Embryonic facial prominence (tissue), 1 donor: Measurements from ENCODE around the gene EXOC6.
"Not testable (repeated sequence)": the region's sequence is repeated elsewhere in the genome, so short reads cannot be mapped to it uniquely, and the experiment has no call there.

Experiments used
- DNase-seq: peaks from one replicate; pipeline ENCODE4 v3.0.0-alpha.2; 2016; ENCODE audit errors: extremely low spot score

Gene EXOC6

GRCh38 chr10:92880233-92880861 is 32.0 kb downstream of the EXOC6 start:
- peak; percentile 50 for DNase-seq

GRCh38 chr10:92880917-92881316 is 32.6 kb downstream of the EXOC6 start:
- no peak for DNase-seq

DNA sequence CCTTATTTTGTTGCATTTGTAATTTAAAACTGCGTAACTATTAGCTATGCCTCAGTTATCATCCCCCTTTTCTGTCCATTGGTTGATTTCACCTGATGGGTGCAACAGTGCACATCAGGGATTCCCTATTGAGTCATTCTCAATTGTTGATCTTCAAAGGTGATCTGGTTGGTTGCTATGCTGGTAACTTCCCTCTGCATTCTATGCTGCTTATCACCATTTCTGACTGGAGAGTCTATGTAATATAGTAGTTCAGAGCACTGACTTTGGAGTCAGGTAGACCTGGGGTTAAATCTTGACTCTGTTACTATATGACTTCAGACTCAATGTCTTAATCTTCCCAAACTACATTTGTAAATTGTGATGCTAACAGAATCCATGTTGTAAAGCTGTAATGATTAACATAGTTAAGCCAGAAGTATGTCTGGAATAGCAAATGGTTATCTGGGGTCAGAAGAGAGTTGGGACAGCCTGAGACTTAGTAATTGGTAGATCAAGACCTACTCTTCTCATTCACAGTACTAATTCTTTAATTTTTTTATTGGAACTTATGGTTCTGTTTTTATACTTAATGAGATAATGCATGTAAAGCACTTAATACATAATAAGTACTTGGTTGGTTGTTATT is 38.1 kb downstream of the EXOC6 start:
- DNase-seq: no peak

DNA sequence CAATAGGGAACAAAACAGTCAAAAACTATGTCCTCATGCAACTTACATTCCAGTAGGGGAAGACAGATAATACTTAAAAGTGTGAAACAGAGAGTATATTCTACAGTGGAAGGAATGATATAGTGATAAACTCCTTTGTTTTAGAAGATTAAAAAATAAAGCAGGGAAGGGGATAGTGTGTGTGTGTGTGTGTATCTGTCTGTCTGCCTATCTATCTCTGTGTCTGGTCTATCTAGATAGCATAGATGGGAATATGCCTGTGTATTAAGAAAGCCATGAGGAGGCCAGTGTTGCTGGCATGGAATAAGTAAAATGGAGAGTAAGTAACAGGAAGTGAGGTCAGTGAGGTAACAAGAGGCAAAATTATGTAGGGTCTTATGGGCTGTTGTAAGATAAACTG is 42.2 kb downstream of the EXOC6 start:
- no peak for DNase-seq

- DNase-seq: no peak
These were observed 43.8 kb downstream of the EXOC6 start for GRCh38 chr10:92891885-92892690.

DNA sequence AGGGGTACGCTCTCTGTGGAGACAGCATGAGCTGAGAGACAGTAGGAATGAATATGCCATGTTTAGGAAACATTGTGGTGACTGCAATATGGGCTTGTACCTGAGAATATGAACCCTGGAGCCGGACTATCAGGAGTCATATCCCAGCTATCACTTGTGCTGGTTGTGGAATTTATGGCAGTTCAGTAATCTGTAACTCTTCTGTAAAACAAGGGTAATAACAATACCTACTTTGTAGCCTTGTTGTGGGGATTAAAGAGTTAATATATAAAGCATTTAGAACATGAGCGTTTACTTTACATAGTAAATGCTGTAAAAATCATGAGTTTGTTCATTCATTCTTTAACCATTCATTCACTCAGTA is 44.4 kb downstream of the EXOC6 start:
- no peak for DNase-seq

GRCh38 chr10:92894081-92894655 is 45.8 kb downstream of the EXOC6 start:
- no peak for DNase-seq

DNA sequence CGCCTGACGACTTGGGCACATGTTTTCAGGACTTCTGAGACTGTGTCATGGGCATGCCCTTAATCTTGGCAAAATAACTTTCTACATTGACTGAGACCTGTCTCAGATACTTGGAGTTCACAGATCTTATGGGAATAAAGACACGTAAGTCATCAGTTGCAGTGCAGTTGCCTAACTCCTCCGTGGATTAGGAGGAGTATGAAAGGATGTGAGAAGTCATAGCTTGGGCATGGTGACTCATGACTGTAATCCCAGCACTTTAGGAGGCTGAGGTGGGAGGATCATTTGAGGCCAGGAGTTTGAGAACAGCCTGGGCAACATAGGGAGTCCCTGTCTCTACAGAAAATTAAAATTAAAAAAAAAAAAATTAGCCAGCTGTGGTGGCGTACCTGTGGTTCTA is 49.6 kb downstream of the EXOC6 start:
- no peak for DNase-seq

- DNase-seq: no peak
These were observed 53.5 kb downstream of the EXOC6 start for GRCh38 chr10:92901819-92902251.

GRCh38 chr10:92903633-92904032 is 55.3 kb downstream of the EXOC6 start:
- DNase-seq: no peak

- no peak for DNase-seq
These were observed 59.0 kb downstream of the EXOC6 start for GRCh38 chr10:92907280-92907679.

DNA sequence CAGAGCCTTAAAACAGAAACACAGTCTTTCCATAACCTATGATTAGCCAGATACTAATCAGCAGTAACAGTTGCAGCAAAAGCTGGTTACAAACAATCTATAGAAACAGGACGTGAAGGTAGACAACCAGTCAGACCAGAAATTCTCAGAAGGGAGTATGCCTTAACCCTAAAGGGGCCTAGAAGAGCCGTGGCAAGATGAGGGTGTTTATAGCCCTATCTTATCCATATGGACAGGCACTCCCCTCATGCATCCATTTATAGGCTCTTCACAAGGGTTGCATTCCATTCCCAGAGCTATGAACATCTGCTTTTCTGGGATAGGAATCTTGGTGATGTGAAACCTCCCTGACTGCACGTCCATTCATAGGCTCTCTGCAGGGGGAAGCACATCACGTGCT is 64.3 kb downstream of the EXOC6 start:
- not testable (repeated sequence) for DNase-seq

GRCh38 chr10:92913973-92914372 is 65.7 kb downstream of the EXOC6 start:
- DNase-seq: no peak

- DNase-seq: no peak
These were observed 66.4 kb downstream of the EXOC6 start for GRCh38 chr10:92914478-92915325.

- no peak for DNase-seq
These were observed 67.6 kb downstream of the EXOC6 start for GRCh38 chr10:92915892-92916291.

DNA sequence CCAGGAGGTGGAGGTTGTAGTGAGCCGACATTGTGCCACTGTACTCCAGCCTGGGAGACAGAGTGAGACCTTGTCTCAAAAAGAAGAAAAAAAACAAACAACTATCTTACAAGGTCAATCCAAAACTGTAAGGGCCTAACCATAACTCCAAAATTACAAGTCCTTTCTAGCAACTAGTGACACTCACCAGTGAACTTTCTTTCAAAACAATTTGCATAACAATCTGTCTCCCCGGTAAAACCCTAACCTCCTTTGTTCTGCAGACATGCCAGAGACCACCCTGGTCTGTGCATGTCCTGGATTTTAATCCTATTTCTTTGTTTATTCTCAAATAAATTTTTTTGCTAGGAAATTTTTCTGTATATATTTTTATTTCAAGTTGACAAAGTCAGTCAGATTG is 68.1 kb downstream of the EXOC6 start:
- DNase-seq: no peak

- no peak for DNase-seq
These were observed 70.3 kb downstream of the EXOC6 start for GRCh38 chr10:92918603-92919002.

DNA sequence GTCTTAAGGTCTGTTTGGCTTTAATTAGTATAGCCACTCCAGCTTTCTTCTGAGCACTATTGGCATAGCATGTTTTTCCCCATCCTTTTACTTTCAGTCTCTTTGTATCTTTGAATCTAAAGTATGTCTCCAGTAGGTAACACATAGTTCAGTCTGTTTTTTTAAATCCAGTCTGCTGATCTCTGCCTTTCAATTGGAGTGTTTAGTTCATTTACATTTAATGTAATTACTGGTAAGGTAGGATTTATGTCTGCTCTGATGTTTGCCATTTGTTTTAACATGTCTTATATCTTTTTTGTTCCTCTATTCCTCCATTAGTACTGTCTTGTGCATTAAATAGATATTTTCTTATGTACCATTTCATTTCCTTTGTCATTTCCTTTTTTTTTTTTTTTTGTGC is 72.5 kb downstream of the EXOC6 start:
- no peak for DNase-seq

DNA sequence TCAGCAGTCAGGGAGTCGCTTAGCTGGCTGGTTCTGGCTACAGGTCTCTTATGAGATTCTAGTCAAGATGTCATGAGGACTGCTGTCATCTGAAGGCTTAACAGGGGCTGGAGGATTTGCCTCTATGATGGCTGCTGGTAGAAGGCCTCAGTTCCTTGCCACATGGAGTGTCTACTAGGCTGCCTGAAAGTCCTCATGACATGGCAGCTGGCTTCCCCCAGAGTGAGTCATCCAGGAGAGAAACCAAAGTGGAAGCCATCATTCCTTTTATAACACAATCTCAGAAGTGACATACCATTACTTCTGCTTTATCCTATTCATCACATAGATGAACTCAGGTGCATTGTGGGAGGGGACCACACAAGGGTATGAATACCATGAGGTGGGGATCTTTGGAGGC is 75.1 kb downstream of the EXOC6 start:
- no peak for DNase-seq

DNA sequence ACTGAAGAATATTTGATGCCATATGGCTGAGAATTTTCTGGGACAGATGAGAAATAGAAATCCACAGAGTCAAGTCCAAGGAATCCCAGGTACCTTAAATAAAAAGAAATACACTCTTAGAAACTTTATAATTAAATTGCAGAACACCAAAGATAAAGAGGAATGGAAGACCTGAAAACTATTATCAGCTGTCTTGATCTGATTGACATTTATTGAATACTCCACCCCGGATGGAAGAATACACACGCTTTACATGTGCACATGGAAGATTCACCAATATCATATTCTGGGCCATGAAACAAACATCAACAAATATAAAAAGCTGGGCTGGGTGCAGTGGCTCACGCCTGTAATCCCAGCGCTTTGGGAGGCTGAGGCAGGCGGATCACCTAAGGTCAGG is 81.6 kb downstream of the EXOC6 start:
- no peak for DNase-seq

- no peak for DNase-seq
These were observed 83.3 kb downstream of the EXOC6 start for GRCh38 chr10:92931597-92931996.

GRCh38 chr10:92937876-92938275 is 89.6 kb downstream of the EXOC6 start:
- DNase-seq: no peak
